Esophagus (tissue), 2 donors: Measurements from ENCODE around the gene CTDNEP1. TPM values are rescaled to one million over a fixed set of nuclear protein-coding genes. Genes with fewer than 3 reads are reported as not detected.

Experiments used
- H3K27ac ChIP-seq, 2 donors: one replicate each; pipeline ENCODE4 v1.5.1; 2013; ENCODE audit warnings: low read depth in 2 of 2, mild to moderate bottlenecking in 2 of 2, inconsistent platforms in 1 of 2, low read length in 1 of 2, moderate library complexity in 1 of 2
- H3K27me3 ChIP-seq, 2 donors: one replicate each; pipeline ENCODE4 v1.6.1; 2013; ENCODE audit warnings: low read length in 2 of 2, control low read depth in 1 of 2, mild to moderate bottlenecking in 1 of 2; ENCODE audit not compliant: insufficient read depth in 2 of 2, control insufficient read depth in 1 of 2
- H3K36me3 ChIP-seq, 2 donors: one replicate each; pipeline ENCODE4 v1.6.1; 2013; ENCODE audit warnings: low read length in 1 of 2; ENCODE audit not compliant: control insufficient read depth in 2 of 2, insufficient read depth in 2 of 2
- H3K4me1 ChIP-seq, 2 donors: one replicate each; pipeline ENCODE4 v1.6.1; 2013; ENCODE audit warnings: low read length in 1 of 2; ENCODE audit not compliant: control insufficient read depth in 2 of 2, insufficient read depth in 2 of 2
- H3K4me3 ChIP-seq, 2 donors: one replicate each; pipeline ENCODE4 v1.5.1; 2013; ENCODE audit warnings: low read length in 2 of 2, mild to moderate bottlenecking in 2 of 2, low read depth in 1 of 2, moderate library complexity in 1 of 2
- H3K9me3 ChIP-seq, 2 donors: one replicate each; pipeline ENCODE4 v1.6.1; 2013; ENCODE audit warnings: mild to moderate bottlenecking in 2 of 2, low read depth in 1 of 2, low read length in 1 of 2, moderate library complexity in 1 of 2; ENCODE audit not compliant: control insufficient read depth in 2 of 2, insufficient read depth in 1 of 2
- WGBS, 2 donors: extraction: QIAGEN DNeasy Blood & Tissue Kit; methylation state at CpG; one replicate each; pipeline ENCODE4 v1.1.7; 2013; 5-methylcytosine and 5-hydroxymethylcytosine counted together
- polyA plus RNA-seq, 2 donors: library from polyadenylated mRNA; stranded (reverse); fragments of 200-250 nt; gene quantifications; one replicate each; pipeline ENCODE4 v1.2.3, GENCODE V29; 2013
- donor health status: healthy with polysubstance abuse.
- donor health status: Bipolar disorder and iron deficiency.

Gene CTDNEP1
- polyA plus RNA-seq, 2 donors = 42.4 to 58.5 TPM

DNA sequence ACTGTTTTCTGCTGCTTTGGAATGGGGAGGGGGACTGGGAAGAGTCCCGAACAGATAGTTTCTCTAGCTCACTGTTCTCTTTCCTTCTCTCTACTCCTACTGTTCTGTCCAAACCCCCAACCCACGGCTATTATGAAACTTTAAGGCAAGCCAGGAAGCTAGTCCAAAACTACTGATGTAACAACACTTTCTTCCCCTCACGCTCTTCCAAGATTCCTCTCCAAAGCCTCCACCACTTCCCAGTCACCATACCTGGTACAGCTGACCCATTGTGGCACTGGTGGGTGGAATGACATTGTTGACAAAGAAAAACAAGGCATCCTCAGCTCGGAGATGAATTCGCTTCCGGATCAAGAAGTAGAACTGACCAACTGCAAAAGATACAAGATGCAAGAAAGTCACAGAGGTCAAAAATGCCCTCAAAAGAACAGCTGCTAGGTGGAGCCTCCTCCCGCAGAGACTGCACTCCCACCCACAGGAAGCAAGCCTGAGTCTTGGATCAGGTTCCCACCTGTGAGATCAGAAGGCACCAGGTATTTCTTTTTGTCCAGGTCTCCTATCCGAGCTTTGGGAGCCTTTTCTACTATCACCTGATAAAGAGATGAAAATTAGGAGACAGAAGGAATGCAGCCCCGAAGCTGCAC lies 10.3 kb downstream of the CTDNEP1 start:
- peaks cover 4 to 8% of the 10 kb centered on the region in 2 donors for H3K36me3 ChIP-seq
- peak overlapping the region; percentile 98 to 100 for H3K27ac ChIP-seq
- WGBS, 2 donors = 30 to 32% methylated on average over 9 of the region's 9 CpGs
- peaks cover 0 to 7% of the 10 kb centered on the region in 2 donors for H3K4me1 ChIP-seq
- no peaks in the 10 kb centered on the region for H3K9me3 ChIP-seq
- no peaks in the 10 kb centered on the region for H3K27me3 ChIP-seq
- H3K4me3 ChIP-seq = peak overlapping the region; percentile 92 to 94

DNA sequence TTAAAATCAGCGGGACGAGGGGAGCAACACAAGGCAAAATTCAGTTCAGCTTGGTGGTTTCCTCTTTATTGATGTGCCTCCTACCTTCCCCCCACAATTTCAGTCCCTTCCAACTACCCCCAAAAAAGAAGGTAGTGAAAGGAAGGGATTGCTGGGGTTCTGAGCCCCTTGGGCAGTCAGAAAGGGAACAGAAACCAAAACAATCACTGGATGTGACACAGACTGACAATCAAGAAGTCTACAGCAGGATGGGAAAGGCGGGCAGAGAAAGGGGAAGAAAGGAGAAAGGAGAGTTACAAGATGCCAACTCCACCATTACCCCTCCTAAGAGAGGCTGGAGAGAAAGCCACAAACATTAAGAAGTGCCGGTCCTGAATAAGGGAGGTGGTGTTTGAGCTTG lies 11.2 kb downstream of the CTDNEP1 start:
- peak overlapping the region in 1 of 2 donors; percentile 94 for H3K4me3 ChIP-seq
- 61 to 67% methylated on average over 4 of the region's 4 CpGs for WGBS, 2 donors
- H3K27me3 ChIP-seq = no peaks in the 10 kb centered on the region
- H3K27ac ChIP-seq = peak overlapping the region in 1 of 2 donors; percentile 53
- no peaks in the 10 kb centered on the region for H3K9me3 ChIP-seq
- H3K36me3 ChIP-seq = peaks cover 4 to 13% of the 10 kb centered on the region in 2 donors
- peaks cover 0 to 10% of the 10 kb centered on the region in 2 donors for H3K4me1 ChIP-seq

- WGBS, 2 donors = 0 to 1% methylated on average over 65 to 72 of the region's 72 CpGs
- H3K4me1 ChIP-seq = peaks cover 0 to 14% of the 10 kb centered on the region in 2 donors
- H3K27me3 ChIP-seq = no peaks in the 10 kb centered on the region
- H3K4me3 ChIP-seq = peak within 1 kb of the TSS; percentile 86 to 87
- H3K9me3 ChIP-seq = no peaks in the 10 kb centered on the region
- peak within 1 kb of the TSS; percentile 95 to 98 for H3K27ac ChIP-seq
- peaks cover 4 to 10% of the 10 kb centered on the region in 2 donors for H3K36me3 ChIP-seq
Observed at GRCh38 chr17:7239091-7240027, 12.2 kb downstream of the CTDNEP1 start, which contains the start of gene PHF23. Gene PHF23, minus strand, starts transcription at chr17:7239457. Its CDS starts 178 bp downstream, at chr17:7239279.

- H3K27ac ChIP-seq = peak overlapping the region; percentile 95 to 98
- H3K4me3 ChIP-seq = peak overlapping the region; percentile 86 to 87
- H3K36me3 ChIP-seq = peaks cover 4 to 10% of the 10 kb centered on the region in 2 donors
- no peaks in the 10 kb centered on the region for H3K27me3 ChIP-seq
- WGBS, 2 donors = 1% methylated on average over 34 to 38 of the region's 39 CpGs
- no peaks in the 10 kb centered on the region for H3K9me3 ChIP-seq
- H3K4me1 ChIP-seq = peaks cover 0 to 14% of the 10 kb centered on the region in 2 donors
Observed at GRCh38 chr17:7238420-7239090, 13.0 kb downstream of the CTDNEP1 start.

DNA sequence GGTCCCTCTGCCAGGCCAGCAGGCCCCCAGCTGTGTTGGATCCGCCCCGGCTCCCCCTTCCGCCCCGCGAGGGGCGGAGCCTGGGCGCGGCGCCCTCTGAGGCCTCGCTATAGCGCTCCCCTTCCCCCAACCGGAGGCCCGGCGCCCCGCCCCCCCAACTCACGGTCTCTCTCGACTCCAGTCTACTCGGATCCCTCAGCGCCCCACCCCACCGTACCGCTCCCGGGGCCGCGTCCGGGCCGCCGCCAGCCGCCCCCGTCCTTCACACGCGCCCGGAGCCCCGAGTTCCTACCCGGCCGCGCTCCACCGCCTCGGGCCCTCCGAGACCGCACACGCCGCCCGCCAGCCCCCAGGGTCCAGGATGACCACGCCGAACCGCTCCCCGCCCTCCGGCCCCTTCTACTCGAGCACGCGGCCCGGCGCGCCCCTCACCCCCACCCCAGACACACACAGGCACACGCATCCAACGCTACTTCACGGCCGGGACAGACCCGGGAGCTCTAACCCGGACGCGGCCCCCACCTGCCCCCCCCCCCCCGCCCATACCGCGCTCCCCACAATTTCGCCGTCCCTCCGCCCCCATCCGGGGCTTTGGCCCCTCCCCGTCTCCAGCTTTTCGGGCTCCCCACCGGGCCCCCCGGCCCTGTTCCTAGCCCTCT lies 13.6 kb downstream of the CTDNEP1 start:
- Histone ChIP-seq H3K4me3 (peak overlapping the region; percentile 86 to 87), H3K27me3 (no peaks in the 10 kb centered on the region), H3K4me1 (peaks cover 0 to 11% of the 10 kb centered on the region in 2 donors), H3K36me3 (peaks cover 4 to 10% of the 10 kb centered on the region in 2 donors), H3K9me3 (no peaks in the 10 kb centered on the region), H3K27ac (peak overlapping the region; percentile 95 to 98)
- WGBS, 2 donors = 1% methylated on average over 49 to 72 of the region's 73 CpGs

GRCh38 chr17:7237266-7237760 lies 14.2 kb downstream of the CTDNEP1 start:
- WGBS, 2 donors = 17 to 22% methylated on average over 6 of the region's 6 CpGs
- H3K27me3 ChIP-seq = no peaks in the 10 kb centered on the region
- H3K36me3 ChIP-seq = peaks cover 4 to 10% of the 10 kb centered on the region in 2 donors
- peaks cover 0 to 11% of the 10 kb centered on the region in 2 donors for H3K4me1 ChIP-seq
- H3K27ac ChIP-seq = peak overlapping the region; percentile 95 to 98
- H3K9me3 ChIP-seq = no peaks in the 10 kb centered on the region
- H3K4me3 ChIP-seq = peak overlapping the region; percentile 86 to 87

DNA sequence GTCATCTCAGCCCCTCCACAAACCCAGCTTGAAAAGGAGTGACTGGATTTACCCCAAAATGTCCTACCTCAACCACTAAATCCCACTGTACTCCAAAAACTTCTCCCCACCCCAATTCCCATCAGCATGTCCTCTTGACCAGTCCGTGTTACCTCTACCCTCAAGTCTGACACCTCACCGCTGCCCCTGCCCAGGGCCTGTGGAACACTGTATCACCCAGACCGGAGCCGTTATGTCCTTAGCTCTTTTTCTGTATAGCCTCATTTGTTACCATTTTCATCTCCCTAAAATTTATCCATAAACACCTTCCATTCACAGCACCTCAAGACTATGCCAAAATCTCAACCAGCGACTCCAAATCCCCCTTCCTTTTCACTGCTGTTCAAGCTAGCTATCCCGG lies 14.7 kb downstream of the CTDNEP1 start:
- H3K9me3 ChIP-seq = no peaks in the 10 kb centered on the region
- H3K27me3 ChIP-seq = no peaks in the 10 kb centered on the region
- 81 to 83% methylated on average over 6 of the region's 6 CpGs for WGBS, 2 donors
- H3K27ac ChIP-seq = peak overlapping the region; percentile 95 to 98
- no peak overlapping the region for H3K4me3 ChIP-seq
- H3K4me1 ChIP-seq = peaks cover 0 to 11% of the 10 kb centered on the region in 2 donors
- peaks cover 4 to 10% of the 10 kb centered on the region in 2 donors for H3K36me3 ChIP-seq

- WGBS, 2 donors = 71 to 76% methylated on average over 22 of the region's 22 CpGs
- Histone ChIP-seq H3K27me3 (no peaks in the 10 kb centered on the region), H3K36me3 (peaks cover 4 to 10% of the 10 kb centered on the region in 2 donors), H3K27ac (peak overlapping the region in 1 of 2 donors; percentile 56), H3K4me3 (no peak overlapping the region), H3K4me1 (peaks cover 0 to 7% of the 10 kb centered on the region in 2 donors), H3K9me3 (no peaks in the 10 kb centered on the region)
Observed at GRCh38 chr17:7235693-7236665, 15.6 kb downstream of the CTDNEP1 start.
